GM18502 (cell line): ENCODE results near the gene TARDBP.
A peak's percentile ranks its signal among the peaks of the same experiment; 100 is the strongest.
"Not testable (repeated sequence)": the region's sequence is repeated elsewhere in the genome, so short reads cannot be mapped to it uniquely, and the experiment has no call there.

Source experiments
- ATAC-seq: cut with Tn5 transposase; IDR thresholded peaks from one replicate; pipeline ENCODE4 v1.9.1; 2021; ENCODE audit warnings: mild to moderate bottlenecking; ENCODE audit not compliant: unreplicated experiment, poor library complexity

TARDBP gene

DNA sequence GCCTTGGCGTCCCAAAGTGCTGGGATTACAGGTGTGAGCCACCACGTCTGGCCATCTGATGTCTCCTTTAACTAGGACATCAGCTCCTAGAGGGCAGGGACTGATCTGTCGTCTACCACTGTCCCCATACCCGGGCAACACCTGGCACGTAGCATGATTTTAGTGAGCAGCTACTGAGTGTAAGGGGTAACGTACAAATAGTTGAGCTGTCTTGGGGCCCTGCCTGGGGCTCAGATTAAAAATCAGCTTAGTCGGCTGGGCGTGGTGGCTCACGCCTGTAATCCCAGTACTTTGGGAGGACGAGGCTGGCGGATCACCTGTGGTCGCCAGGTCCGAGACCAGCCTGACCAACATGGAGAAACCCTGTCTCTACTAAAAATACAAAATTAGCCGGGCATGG lies 45.6 kb downstream of the TARDBP start:
- no peak for ATAC-seq

DNA sequence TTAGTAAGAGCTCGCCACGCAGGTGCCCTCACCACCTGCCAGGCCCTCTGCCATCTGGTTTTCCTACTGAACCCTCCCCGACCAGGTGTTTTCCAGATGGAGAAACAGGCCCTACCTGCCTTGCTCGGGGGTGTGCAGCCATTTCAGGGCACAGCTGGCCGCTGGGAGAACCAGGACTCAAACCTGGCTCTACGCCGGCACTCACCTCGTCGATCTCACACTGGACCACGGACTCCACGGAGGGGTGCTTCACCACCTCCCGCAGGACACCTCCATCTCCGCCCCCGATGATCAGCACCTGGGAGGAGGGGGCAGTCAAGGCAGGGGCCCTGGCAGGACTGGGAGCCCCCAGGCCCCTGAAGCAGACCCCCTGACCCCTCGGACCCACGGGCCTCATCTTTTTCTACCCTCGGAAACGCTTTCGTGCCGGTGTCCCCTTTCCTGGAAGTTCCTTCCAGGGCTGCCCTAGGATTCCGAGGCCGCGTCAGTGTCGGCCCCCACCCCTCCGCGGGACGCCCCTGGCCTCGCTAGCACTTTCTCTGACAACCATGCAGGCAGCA lies 46.2 kb downstream of the TARDBP start:
- ATAC-seq, result no peak

DNA sequence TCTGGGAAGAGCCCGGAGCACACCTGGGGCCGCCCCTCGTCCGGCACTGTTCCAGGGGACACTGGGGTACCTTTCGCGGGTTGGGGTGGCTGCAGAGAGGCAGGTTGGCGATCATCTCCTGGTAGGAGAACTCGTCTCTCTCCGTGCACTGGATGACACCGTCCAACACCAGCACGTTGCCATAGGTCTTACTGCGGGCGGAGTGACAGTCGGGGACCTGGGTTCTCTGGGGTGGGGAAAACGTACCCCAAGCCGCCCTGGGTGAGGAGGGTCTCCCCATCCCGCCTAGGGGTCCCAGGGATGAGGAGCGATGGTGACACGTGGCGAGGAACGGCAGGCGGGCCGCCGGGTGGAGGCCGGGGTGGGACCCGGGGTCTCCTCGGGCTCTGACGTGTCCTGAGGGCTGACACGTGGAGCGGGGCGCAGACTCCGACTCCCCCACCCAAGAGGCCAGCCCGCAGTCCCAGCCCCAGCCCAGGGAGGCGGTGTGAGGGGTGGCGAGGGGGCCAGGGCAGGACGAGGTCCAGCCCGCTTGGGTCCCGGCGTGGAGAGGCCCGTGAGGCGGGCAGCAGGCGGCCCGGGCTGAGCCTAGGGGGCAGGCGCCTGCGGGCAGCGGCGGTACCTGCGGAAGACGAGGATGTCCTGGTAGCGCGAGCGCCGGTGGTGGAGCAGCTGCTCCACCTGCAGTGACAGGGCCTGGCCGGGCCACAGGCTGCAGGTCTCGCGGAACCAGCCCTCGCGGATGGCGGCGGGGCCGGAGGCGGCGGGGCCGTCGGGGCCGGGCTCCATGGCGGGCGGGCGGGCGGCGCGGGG lies 46.9 kb downstream of the TARDBP start:
- ATAC-seq, result peak; percentile 24

DNA sequence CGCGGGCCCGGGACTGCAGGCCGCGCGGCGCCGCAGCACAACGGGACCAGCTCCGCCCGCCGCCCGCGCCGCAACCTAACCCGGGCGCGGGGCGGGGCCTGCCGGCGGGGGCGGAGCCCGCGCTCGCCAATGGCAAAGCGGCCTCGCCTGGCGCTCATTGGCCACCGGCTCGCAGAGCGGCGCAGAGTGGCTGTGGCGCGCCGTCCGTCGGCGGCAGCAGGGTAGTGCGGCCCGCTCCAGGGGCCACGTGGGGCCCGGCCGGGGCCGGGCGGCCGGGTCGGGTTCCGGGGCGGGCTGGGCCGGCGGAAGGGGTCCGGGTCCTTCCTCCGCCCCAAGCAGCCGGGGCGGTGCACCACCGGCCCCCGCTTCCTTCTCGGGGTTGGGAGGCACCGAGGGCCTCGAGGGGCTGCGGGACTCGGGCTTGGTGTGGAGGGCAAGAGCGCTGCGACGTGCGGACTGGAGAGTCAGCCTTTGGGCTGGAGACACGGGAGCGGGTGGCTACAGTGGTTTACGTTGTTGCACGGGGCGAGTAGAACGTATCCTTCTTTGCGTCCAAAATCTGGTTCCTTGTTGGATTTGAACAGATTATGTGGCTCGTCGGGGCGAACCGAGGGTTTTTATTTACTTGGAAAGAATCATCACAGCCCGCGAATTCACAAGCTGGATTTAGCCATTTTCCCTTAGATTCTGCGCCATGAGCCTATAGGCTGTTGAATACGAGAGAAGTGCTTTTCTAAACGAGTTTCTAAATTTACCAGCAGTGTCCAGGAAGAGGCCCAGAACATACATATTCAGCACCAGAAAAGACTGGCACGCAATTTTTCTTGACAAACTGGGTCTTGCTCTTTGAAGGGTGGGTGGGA lies 47.7 kb downstream of the TARDBP start, which contains the start of gene SRM:
Gene SRM, minus strand, starts transcription at position 51 of the 863 bp plus-strand sequence. CDS start 75 bp downstream, outside the sequence.
- ATAC-seq, result peak; percentile 90

DNA sequence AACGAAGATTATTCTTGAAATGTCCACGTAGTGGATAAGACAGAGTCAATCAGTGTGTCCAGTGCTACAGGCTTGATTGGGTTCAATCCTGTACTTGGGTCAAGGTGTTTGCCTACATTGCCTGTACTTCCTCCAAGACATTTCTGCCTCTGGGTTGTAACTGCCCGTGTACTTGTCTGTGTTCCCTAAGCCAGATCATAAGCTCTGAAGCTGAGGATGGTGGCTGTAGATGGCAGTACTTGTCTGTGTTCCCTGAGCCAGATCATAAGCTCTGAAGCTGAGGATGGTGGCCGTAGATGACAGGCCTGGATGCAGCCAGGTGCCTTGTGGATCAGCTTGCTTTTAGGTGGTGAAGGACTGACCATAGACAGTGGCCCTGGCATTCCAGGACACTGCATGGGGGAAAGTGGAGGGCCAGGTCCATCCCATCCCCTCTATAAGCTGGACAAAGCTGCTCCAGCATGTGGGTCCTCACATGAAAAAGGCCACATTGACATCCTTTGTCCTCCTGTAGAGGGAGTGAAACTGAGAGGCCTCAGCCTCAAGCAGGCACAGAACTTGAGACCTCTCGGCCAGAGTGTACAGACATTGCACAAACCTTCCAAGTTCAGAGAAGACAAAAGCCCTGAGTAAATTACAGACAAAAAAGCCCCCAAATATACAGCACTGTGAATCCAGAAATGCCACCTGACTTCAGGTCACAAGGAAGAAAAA lies 49.4 kb downstream of the TARDBP start:
- no peak for ATAC-seq

DNA sequence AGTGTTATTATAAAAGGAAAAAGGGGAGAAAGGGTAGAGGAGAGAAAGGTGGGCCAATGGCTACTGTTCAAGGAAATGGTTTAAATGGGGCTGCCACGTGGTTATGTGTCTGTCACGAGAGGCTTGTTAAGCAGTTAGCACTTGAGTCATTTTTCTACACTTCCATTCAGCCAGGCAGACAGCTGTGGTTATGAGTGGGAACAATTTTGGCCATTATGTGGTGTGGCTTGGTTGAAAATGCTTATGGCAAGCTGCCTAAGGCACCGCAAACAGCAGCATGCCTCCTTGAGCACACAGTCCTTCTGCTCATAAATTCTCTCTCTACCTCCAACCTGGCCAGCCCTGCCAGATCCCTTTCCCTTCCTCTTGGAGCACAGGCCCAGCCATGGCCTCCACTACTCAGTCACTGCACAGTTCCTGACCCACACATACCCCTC lies 50.5 kb downstream of the TARDBP start:
- ATAC-seq, result no peak

DNA sequence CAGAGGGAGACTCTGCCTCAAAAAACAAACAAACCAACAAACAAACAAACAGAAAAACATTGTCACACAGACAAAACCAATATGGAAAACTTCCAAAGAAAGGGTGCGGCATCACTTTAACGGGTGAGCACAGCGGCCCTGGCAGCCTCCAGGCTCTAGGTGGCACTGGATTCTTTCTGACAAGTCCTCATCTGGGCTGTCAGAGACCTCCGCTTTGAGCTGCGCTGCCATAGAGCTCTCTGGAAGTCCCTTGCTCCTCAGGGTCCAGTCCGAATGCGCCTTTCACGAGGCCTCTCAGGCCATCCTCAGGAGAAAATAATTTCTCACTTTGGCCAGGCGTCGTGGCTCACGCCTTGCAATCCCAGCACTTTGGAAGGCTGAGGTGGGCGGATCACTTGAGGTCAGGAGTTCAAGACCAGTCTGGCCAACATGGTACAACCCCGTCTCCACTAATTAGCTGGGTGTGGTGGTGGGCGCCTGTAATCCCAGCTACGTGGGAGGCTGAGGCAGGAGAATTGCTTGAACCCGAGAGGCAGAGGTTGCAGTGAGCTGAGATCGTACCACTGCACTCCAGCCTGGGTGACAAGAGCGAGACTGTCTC lies 51.6 kb downstream of the TARDBP start:
- not testable (repeated sequence) for ATAC-seq

DNA sequence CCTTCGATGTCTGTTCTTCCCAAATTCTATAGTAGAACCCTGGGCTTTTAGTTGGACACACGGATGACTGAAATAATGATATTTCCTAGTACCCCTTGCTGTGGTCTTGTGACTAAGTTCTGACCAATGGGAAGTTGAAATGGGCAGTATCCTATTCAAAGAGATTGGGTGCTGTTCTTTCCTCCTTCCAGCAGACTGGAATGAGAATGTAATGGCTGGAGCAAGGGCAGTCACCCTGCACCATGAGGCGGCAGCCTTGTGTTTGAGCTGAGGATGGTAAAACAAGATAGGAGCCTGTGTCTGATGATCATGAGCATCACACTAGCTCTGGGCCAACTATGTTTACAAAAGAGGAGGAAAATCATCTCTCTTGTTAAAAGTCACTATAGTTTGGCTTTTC lies 52.5 kb downstream of the TARDBP start:
- no peak for ATAC-seq

DNA sequence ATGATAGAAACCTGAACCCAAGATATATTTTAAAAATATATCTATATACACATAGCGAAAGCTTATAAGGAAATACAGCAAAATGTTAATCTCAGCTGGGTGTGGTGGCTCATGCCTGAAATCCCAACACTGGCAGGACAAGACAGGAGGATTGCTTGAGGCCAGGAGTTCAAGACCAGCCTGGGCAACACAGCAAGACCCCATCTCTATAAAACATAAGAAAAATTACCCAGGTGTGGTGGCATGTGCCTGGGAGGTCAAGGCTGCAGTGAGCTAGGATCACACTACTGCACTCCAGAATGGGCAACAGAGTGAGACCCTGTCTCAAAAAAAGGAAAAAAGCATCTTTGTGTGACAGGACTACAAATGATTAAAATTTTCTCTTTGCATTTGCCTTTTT lies 53.3 kb downstream of the TARDBP start:
- no peak for ATAC-seq

DNA sequence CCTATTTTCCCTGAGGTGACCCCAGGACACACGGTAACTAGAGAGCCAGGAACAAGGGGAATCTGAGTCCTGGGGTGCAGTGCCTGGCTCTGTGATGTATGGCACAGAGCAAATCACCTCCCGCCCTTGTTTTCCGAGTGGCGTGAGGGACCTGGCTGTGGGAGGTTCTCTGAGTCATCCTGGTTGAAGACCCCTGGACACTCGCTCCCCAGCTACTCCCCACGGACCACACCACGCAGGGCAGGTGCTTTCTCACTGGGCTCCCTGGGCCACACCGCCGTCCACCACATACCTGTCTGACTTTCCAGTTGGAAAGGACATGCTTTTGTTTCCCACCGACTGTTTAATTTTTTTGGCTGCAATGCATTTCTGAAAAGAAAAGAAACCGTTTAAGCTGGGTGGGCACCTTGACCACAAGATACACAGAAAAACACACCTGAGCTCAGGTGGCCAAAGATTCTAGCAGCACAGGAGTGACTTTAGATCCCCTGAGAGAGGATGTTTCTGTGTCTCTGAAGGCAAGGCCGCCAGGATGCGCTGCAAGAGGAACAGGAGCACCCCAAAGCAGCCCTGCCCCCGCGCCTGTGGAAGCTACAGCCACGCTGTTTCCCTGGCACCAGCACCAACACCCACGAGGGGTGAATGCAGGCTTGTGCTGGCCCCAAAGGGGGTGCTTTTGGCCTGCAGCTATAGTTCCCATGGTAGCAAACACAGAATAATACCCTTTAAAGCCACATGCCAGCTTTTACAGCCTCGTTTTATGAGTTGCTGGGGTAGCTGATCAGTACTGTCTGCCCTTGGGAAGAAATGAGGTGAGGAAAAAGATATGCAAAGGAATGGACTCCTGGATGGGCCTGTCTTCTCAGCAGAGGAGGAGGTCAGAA lies 55.5 kb downstream of the TARDBP start:
- no peak for ATAC-seq

DNA sequence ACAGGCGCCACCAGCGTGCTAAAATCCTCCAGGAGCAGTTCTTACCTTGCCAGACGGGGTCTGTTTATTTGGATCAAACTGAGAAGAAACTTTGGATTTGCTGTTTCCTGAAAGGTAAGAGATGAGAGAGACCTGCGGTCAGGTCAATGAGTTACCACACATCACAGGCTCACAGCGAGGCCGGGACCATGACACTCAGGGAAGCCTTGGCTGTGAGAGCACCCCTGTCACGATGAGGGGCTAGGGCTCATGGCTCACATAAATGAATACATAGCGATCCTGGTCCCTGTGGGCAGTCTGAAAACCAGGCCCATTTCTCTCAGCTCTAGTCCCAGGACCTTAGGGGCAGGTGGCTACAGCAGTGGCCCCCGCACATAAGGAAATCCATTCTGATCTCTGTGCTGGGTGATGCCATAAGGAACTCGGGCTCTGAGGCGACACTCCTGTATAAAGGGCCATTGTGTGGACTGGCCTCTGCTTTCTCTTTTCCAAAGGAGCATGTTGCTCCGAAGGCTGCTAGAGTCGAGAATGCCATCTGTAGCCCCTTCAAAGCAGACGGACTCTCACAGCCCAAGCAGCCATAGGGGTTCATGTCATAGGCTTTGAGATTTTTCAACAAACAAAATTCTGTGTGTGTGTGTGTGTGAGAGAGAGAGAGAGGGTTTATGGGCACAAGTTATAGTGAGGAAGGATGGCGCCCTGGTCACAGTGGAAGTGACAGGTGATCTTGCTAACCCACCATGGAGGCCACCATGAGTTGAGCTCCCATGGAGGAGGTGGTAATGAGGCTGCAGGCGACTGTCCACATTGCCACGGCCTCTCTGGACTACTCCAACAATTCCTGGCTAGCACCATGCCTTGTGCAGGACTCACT lies 56.4 kb downstream of the TARDBP start:
- ATAC-seq, result no peak

DNA sequence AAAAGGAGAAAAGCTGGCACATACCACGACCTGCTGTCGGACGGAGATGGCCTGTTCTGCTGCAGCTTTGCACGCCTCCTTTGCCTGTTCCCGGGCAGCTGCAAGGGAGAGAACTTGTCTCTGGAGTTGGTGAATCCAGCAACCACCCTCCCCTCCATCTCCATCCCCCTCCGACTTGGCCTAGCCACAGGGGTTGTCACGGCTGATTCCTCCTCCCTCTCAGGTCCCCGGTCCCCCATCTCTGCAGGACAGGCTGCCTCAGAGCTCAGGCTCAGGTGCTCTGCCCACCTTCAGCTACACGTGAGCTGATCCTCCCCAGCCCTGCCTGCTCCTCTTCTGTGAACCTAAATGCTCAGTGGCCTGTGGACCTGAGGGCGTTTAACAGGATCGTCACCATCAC lies 58.4 kb downstream of the TARDBP start:
- no peak for ATAC-seq

DNA sequence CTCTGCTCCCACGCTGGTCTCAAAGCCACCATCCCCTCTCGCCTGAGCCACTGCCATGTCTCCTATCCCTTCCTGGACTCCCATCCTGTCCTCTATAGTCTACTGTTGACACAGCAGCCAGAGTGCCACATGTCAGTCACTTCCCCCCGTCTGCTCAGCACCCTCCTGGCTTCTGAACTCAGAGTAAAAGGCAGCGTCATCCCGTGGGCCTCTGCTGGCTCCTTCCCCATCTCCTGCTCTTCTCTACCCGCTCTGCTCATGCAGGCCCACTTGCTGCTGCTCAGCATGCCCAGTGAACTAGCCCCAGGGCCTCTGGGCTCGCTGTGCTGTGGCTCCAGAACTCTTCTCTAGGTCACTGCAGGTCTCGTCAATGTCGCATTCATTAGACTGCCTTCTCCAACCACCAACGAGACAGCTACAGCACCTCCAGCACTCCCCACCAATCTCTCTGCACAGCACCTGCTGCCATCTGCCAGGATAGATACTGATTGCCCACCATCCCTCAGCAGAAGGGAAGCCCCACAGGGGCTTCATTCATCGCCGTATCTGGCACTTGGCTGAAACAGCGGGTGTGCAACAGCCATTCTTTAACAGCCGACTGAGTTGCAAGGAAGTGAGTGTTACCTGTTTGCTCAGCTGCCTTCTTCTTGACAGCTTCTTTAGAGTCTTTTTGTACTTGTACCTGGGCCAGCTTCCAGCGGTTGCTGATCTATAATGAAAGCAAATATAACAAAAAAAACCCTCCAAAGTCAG lies 59.2 kb downstream of the TARDBP start:
- no peak for ATAC-seq

DNA sequence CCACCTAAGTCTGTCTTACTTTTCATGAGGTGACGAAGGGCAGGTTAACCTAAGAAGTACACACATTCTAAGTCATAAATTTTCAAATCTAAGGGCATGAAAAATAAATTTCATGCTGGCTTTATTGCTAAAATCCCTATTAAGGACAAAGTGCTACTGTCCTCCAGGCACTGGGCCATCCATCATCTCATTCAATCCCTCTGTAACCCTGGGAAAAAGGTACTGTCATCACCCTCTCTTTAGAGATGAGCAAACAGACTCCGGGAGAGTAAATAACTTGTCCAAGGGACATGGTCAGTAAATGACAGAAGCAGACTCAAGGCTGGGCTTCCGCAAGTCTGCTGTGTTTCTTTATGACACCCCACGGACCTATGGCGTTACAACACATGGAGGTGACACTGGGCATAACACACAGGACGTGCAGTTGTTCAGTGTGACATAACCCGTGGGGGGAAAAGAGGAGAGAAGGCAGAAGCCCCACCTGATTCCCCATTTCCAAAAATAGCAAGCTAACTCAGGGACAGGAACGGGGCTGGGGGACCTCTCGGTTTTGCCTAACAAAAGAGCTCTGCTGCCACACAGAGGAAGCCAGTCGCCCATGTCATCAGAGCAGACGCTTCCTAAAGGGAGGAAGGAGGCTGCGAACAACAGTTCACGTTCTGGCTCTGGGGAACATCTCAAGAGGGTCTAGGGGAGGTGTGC lies 59.9 kb downstream of the TARDBP start:
- ATAC-seq, result no peak

DNA sequence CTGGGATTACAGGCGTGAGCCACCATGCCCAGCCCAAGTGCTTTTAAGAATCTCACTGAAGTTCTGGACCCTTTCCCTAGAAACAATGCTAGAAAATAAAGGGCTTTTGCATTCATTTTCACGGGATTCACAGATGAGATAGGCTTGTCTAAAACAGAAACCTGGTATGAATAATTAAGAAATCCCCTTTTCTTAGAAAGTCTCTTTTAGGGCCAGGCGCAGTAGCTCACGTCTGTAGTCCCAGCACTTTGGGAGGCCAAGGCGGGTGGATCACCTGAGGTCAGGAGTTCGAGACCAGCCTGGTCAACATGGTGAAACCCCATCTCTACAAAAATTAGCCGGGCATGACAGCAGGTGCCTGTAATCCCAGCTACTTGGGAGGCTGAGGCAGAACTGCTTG lies 60.9 kb downstream of the TARDBP start:
- ATAC-seq, result not testable (repeated sequence)
